Nephron (organoid): ENCODE results near the gene ZNF431.
A peak's percentile ranks its signal among the peaks of the same experiment; 100 is the strongest.

ENCODE experiments used
- H3K27ac Mint-ChIP-seq, 3 experiments: 2 replicates each; pipeline ENCODE4 v1.8.0; 2020; ENCODE audit warnings: mixed read lengths in 3 of 3, mild to moderate bottlenecking in 2 of 3, moderate library complexity in 1 of 3
- H3K27me3 Mint-ChIP-seq: 2 replicates; pipeline ENCODE4 v1.8.0; 2021; ENCODE audit warnings: low read depth, mild to moderate bottlenecking, moderate library complexity, mixed read lengths
- H3K36me3 Mint-ChIP-seq: 2 replicates; pipeline ENCODE4 v1.8.0; 2020; ENCODE audit warnings: low read depth, mixed read lengths
- H3K4me1 Mint-ChIP-seq: 2 replicates; pipeline ENCODE4 v1.8.0; 2020; ENCODE audit warnings: mixed read lengths
- H3K4me3 Mint-ChIP-seq, 3 experiments: 2 replicates each; pipeline ENCODE4 v1.8.0; 2020; ENCODE audit warnings: mild to moderate bottlenecking in 3 of 3, mixed read lengths in 3 of 3, moderate library complexity in 2 of 3
- H3K9me3 Mint-ChIP-seq: 2 replicates; pipeline ENCODE4 v1.8.0; 2020; ENCODE audit warnings: mixed read lengths
- TF ChIP-seq, protein P1 (sequence below), 3 experiments: fragments of 200-600 bp; sonication (generic); IDR thresholded peaks; one replicate each; pipeline ENCODE4 v1.5.0; 2021; ENCODE audit warnings: antibody characterized with exemption in 3 of 3; ENCODE audit not compliant: unreplicated experiment in 3 of 3

The ZNF431 gene

DNA sequence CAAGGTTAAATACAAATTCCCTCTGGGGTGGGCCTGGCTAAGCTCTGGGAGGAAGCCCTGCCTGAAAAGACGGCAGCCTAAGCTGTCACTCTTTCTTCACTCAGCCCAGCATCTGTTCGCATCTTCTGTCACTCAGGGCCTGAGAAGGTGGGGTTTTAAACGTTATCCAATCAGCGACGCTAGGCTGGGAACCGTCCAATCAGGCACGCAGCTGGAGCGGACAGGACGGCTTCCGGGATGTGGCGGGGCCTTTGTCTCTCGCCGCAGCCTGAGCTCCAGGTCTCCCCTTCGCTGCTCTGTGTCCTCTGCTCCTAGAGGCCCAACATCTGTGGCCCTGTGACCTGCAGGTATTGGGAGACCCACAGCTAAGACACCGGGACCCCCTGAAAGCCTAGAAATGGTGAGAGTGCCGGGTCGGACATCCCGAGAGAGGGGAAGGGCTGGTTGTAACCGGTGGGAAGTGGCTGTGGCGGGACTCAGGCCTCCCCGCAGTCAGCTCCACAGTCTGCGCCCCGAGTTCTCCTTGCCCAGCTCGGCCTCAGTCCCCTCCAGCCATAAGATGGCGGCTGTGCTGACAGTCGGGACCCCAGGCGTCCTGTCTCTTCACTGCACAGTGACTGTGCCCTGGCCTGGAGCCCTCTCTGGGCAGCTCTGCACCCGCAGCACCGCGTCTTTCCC, at the start of gene ZNF431:
TSS of gene ZNF431 (plus strand) at position 254 of the 678 bp plus-strand sequence. CDS start at position 398, 144 bp downstream.
- Mint-ChIP-seq H3K9me3 (peaks cover 25% of the 10 kb centered on the region), H3K36me3 (peaks cover 52% of the 10 kb centered on the region), H3K27me3 (no peaks in the 10 kb centered on the region), H3K4me3 (peak within 1 kb of the TSS; percentile 96 to 97 (median 97)), H3K4me1 (peaks cover 19% of the 10 kb centered on the region), H3K27ac (peak within 1 kb of the TSS; percentile 85 to 97 (median 96))
- TF ChIP-seq, protein P1, sequence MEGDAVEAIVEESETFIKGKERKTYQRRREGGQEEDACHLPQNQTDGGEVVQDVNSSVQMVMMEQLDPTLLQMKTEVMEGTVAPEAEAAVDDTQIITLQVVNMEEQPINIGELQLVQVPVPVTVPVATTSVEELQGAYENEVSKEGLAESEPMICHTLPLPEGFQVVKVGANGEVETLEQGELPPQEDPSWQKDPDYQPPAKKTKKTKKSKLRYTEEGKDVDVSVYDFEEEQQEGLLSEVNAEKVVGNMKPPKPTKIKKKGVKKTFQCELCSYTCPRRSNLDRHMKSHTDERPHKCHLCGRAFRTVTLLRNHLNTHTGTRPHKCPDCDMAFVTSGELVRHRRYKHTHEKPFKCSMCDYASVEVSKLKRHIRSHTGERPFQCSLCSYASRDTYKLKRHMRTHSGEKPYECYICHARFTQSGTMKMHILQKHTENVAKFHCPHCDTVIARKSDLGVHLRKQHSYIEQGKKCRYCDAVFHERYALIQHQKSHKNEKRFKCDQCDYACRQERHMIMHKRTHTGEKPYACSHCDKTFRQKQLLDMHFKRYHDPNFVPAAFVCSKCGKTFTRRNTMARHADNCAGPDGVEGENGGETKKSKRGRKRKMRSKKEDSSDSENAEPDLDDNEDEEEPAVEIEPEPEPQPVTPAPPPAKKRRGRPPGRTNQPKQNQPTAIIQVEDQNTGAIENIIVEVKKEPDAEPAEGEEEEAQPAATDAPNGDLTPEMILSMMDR (IDR thresholded peaks at IDR 0.05; ENCODE audit: unreplicated experiment in 3 of 3) = no peak

DNA sequence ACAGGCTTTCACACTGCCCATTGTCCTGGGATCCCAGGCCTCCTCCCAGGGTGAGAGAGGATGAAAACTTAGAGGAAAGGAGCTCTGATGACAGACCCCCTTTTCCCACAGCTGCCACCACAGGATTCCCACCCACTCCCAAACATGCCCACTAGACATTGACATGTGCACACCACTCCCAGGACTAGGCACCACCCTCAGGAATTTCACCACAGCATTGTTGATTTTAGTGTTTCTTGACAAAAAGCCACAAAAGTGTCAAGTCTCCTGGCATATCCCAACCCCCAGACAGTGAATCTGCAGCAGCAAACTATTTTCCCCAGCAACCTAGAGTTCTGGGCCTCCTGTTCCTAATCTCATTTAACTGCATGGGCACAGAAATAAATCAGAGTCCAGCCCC, 49.7 kb upstream of the ZNF431 start:
- Mint-ChIP-seq H3K4me3 (no peak overlapping the region), H3K27ac (peak overlapping the region; percentile 44 to 85 (median 84)), H3K36me3 (peaks cover 68% of the 10 kb centered on the region), H3K27me3 (no peaks in the 10 kb centered on the region), H3K9me3 (no peaks in the 10 kb centered on the region), H3K4me1 (peaks cover 12% of the 10 kb centered on the region)
- TF ChIP-seq, protein P1 (IDR thresholded peaks at IDR 0.05; ENCODE audit: unreplicated experiment in 3 of 3) = no peak

DNA sequence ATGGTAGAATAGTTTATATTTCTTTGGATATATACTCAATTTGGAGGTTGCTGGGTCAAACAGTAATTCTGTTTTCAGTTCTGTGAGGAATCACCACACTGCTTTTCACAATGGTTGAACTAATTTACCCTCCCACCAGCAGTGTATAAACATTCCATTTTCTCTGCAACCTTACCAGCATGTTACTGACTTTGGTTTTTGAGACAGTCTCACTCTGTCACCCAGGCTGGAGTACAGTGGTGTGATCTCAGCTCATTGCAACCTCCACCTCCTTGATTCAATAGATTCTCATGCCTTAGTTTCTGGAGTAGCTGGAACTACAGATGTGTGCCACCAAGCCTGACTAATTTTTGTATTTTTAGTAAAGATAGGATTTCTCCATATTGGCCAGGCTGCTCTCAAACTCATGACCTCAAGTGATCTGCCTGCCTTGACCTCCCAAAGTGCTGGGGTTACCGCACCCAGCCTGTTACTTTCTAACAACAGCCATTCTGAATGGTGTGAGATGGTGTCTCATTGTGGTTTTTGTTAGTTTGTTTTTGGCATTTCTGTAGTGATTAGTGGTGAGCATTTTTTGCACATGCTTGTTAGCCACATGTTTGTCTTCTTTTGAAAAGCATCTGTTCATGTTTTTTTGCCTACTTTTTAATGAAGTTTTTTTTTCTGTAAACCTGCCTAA, 47.4 kb upstream of the ZNF431 start:
- H3K27ac Mint-ChIP-seq = peak overlapping the region in 1 of 3 experiments; percentile 41

DNA sequence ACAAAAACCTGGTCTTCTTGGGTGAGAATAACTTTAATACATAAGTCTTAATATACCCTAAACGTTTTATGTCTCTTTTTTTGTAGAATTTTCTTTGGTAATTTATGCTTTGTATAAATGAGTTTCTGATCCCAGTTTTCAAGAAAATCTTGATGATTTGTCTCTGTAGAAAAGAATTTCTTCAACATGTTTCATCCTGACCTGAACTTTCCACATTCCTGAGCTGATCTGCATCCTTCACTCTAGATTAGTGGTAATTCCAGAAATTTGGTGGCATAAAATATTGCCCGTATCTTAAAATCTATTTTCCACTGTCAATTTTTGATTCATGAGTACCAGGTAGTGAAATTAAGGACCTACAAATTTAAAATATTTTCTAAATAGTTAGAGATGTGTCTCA, 43.5 kb upstream of the ZNF431 start:
- H3K36me3 Mint-ChIP-seq = peaks cover 73% of the 10 kb centered on the region
- no peaks in the 10 kb centered on the region for H3K9me3 Mint-ChIP-seq
- H3K27ac Mint-ChIP-seq = no peak overlapping the region
- TF ChIP-seq, protein P1 (IDR thresholded peaks at IDR 0.05; ENCODE audit: unreplicated experiment in 3 of 3) = no peak
- H3K4me1 Mint-ChIP-seq = no peaks in the 10 kb centered on the region
- H3K4me3 Mint-ChIP-seq = no peak overlapping the region
- no peaks in the 10 kb centered on the region for H3K27me3 Mint-ChIP-seq

More for the DNA sequence above, 47.4 kb upstream of the ZNF431 start:
- Mint-ChIP-seq H3K9me3 (no peaks in the 10 kb centered on the region), H3K36me3 (peaks cover 75% of the 10 kb centered on the region), H3K27me3 (no peaks in the 10 kb centered on the region), H3K4me1 (peaks cover 12% of the 10 kb centered on the region), H3K4me3 (no peak overlapping the region)
- TF ChIP-seq, protein P1 (IDR thresholded peaks at IDR 0.05; ENCODE audit: unreplicated experiment in 3 of 3) = no peak

DNA sequence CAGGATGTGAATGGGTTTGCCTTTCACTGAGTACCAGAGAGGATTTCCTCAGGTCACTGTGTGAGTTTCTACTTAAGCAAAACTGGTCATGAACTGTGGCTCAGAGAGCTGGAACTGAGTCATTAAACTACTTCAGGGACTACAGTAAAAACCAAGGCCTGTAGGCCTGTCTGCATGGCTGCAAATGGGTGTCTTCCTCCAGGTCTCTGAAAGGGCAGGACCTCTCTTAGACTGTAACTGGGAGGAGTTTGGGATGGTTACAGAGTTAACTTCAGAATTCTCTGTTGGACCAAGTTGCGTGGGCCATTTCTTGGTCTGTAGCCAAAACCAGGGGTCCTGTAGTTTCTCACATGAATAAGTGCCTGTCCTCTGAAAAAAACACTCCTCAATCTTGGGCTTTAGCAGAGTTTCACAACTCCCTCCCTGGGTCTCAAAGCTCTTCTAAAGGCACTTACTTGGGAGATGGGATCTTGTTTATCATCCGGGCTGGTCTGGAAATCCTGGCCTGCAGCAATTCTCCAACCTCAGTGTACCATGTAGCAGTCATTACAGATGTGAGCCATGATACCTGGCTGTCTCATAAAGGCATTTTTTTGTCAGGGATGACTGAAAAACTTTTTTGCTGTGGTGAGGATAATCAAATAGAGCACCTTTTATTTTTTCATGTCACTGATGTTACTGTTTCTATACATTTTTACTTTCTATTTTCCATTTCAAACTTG, 40.2 kb upstream of the ZNF431 start:
- H3K4me3 Mint-ChIP-seq = no peak overlapping the region
- H3K36me3 Mint-ChIP-seq = peaks cover 78% of the 10 kb centered on the region
- no peaks in the 10 kb centered on the region for H3K4me1 Mint-ChIP-seq
- H3K27me3 Mint-ChIP-seq = no peaks in the 10 kb centered on the region
- peak overlapping the region in 2 of 3 experiments; percentile 23 to 30 for H3K27ac Mint-ChIP-seq
- H3K9me3 Mint-ChIP-seq = peaks cover 2% of the 10 kb centered on the region
- TF ChIP-seq, protein P1 (IDR thresholded peaks at IDR 0.05; ENCODE audit: unreplicated experiment in 3 of 3) = no peak
